HepG2 (cell line): Measurements from ENCODE around the gene AFAP1. TPM values are rescaled to one million over a fixed set of nuclear protein-coding genes. Genes with fewer than 3 reads are reported as not detected.

Source experiments
- ATAC-seq: fragments of 200-7000 bp; cut with Tn5 transposase; 3 replicates; pipeline ENCODE4 v1.9.1; 2020; ENCODE audit warnings: mild to moderate bottlenecking, moderate library complexity
- BruUV-seq: library from RNA; stranded (reverse); fragments of 400-500 nt; replicated peaks from 2 replicates; lab custom pipeline; 2021; lab: Mats Ljungman, UMichigan
- CTCF ChIA-PET: fragments of 300-600 bp; formaldehyde crosslinking; extraction: SDS; loops from one replicate; lab custom pipeline; 2021; ENCODE audit warnings: low total read pairs, inconsistent platforms, low intra/inter-chr PET ratio; lab: Yijun Ruan, JAX
- POLR2A ChIA-PET: fragments of 350-600 bp; sonication (Branson Sonifier 250); formaldehyde crosslinking; loops from one replicate; lab custom pipeline; 2020; ENCODE audit warnings: antibody characterized with exemption, inconsistent platforms; lab: Yijun Ruan, JAX
- DNase-seq: peaks from one replicate; pipeline ENCODE4 v3.0.0-alpha.2; 2015; ENCODE audit warnings: low spot score
- FAIRE-seq: peaks from 3 replicates; lab custom pipeline; 2011; peaks lifted over from hg19 to GRCh38; lab: Jason Lieb, UNC
- H2AFZ ChIP-seq: one replicate; pipeline ENCODE4 v1.6.1; 2011; ENCODE audit warnings: low read length, inconsistent platforms
- H3K27ac ChIP-seq: fragments of 300-600 bp; 3 replicates; pipeline ENCODE4 v1.8.0; 2011; ENCODE audit warnings: mixed run types, mild to moderate bottlenecking, mixed read lengths, low read length, inconsistent platforms; ENCODE audit not compliant: insufficient read depth; ENCODE audit errors: extremely low read length
- H3K27me3 ChIP-seq, 2 experiments: fragments of 200-600 bp in 1 of 2; 2 replicates in 1 of 2; 3 replicates in 1 of 2; pipeline versions ENCODE4 v1.6.0 to v1.8.0; 2011; ENCODE audit warnings: low read length in 2 of 2, mild to moderate bottlenecking in 2 of 2, moderate library complexity in 2 of 2, inconsistent platforms in 1 of 2; ENCODE audit not compliant: insufficient read depth in 2 of 2, control insufficient read depth in 1 of 2
- H3K36me3 ChIP-seq, 2 experiments: fragments of 200-600 bp in 1 of 2; replicated peaks in 1 of 2; 2 replicates in 1 of 2; 3 replicates in 1 of 2; pipeline versions ENCODE4 v1.5.1 to v1.8.0; 2011; ENCODE audit warnings: low read length in 2 of 2, inconsistent platforms in 1 of 2; ENCODE audit not compliant: insufficient read depth in 2 of 2, control insufficient read depth in 1 of 2
- H3K4me1 ChIP-seq: 2 replicates; pipeline ENCODE4 v1.5.1; 2012; ENCODE audit warnings: low read length, inconsistent platforms; ENCODE audit not compliant: insufficient read depth
- H3K4me2 ChIP-seq: 2 replicates; pipeline ENCODE4 v1.6.0; 2011; ENCODE audit warnings: low read depth, low read length, inconsistent platforms
- H3K4me3 ChIP-seq, 3 experiments: fragments of 200-600 bp in 1 of 3; sonication (generic), shearing (Covaris generic) in 1 of 3; replicated peaks in 1 of 3; 2 replicates each; pipeline ENCODE4 v1.5.1; 2011 to 2016; ENCODE audit warnings: low read length in 3 of 3, inconsistent platforms in 2 of 3, low read depth in 2 of 3, mild to moderate bottlenecking in 2 of 3, control low read depth in 1 of 3, mixed read lengths in 1 of 3; ENCODE audit not compliant: insufficient read depth in 1 of 3
- H3K79me2 ChIP-seq: one replicate; pipeline ENCODE4 v1.6.1; 2011; ENCODE audit warnings: low read length, inconsistent platforms; ENCODE audit not compliant: insufficient read depth
- H3K9ac ChIP-seq: 2 replicates; pipeline ENCODE4 v1.6.0; 2011; ENCODE audit warnings: mild to moderate bottlenecking, low read depth, low read length, inconsistent platforms; ENCODE audit not compliant: insufficient read depth
- H3K9me3 ChIP-seq: 2 replicates; pipeline ENCODE4 v1.5.1; 2012; ENCODE audit warnings: mild to moderate bottlenecking, low read length
- H4K20me1 ChIP-seq: 2 replicates; pipeline ENCODE4 v1.6.0; 2011; ENCODE audit warnings: inconsistent platforms, mild to moderate bottlenecking, low read length, moderate library complexity; ENCODE audit not compliant: insufficient read depth
- FOXO1 ChIP-seq: sonication (generic); formaldehyde crosslinking; IDR thresholded peaks from 2 replicates; pipeline ENCODE4 v1.4.0; 2020; ENCODE audit warnings: missing genetic modification reagents
- KLF11 ChIP-seq: IDR thresholded peaks from 2 replicates; pipeline ENCODE4 v1.6.1; 2016; ENCODE audit warnings: missing compliant biosample characterization
- SATB2 ChIP-seq: sonication (generic); formaldehyde crosslinking; IDR thresholded peaks from 2 replicates; pipeline ENCODE4 v1.5.0; 2020; ENCODE audit warnings: missing genetic modification reagents
- ZNF318 ChIP-seq: sonication (generic); formaldehyde crosslinking; IDR thresholded peaks from 2 replicates; pipeline ENCODE4 v1.4.0; 2020; ENCODE audit warnings: mild to moderate bottlenecking, missing genetic modification reagents
- WGBS: methylation state at CpG from one replicate; pipeline ENCODE4 v1.1.6; 2017; ENCODE audit warnings: low lambda C conversion rate; 5-methylcytosine and 5-hydroxymethylcytosine counted together
- in situ Hi-C: cut with HindIII; loops from 2 replicates; pipeline ENCODE4 v1.10.0; 2017; ENCODE audit warnings: low pct_unique_long_range_greater_than_20kb; ENCODE audit not compliant: extremely low pct_ligation_motif_present
- intact Hi-C: fragments of 100-400 bp; cut with micrococcal nuclease; formaldehyde crosslinking; loops from one replicate; pipeline ENCODE4 v1.10.0; 2022; ENCODE audit not compliant: unreplicated experiment
- polyA plus RNA-seq, 8 experiments: library from polyadenylated mRNA; depleted of rRNA in 3 of 8; stranded (reverse) in 7 of 8; unstranded in 1 of 8; fragments of >200 nt; fragmentation: Illumina TruSeq in 4 of 8; extraction: Trizol in 4 of 8; gene quantifications; 2 replicates each; pipeline versions ENCODE4 v1.2.1 to v1.2.3, GENCODE V29; 2011 to 2016; ENCODE audit warnings: low read depth in 4 of 8, missing spikeins in 1 of 8, mixed read lengths in 1 of 8; ENCODE audit not compliant: insufficient read depth in 1 of 8
- total RNA-seq, 5 experiments: library from RNA; depleted of rRNA; stranded (reverse); fragments of >200 nt; fragmentation: Illumina TruSeq; extraction: Trizol; gene quantifications; 2 replicates each; pipeline ENCODE4 v1.2.3, GENCODE V29; 2016; ENCODE audit warnings: low read depth in 1 of 5

Gene AFAP1
- total and polyA plus RNA-seq, 2 of the 13 experiments (the other 11 are each of a cell fraction or from before 2014, with no cell fraction given): 2.5 TPM

- Histone ChIP-seq H4K20me1 (no peaks in the 10 kb centered on the region), H3K79me2 (no peaks in the 10 kb centered on the region), H3K4me2 (no peak overlapping the region), H3K27ac (no peak overlapping the region), H3K9ac (no peak overlapping the region), H3K9me3 (no peaks in the 10 kb centered on the region), H3K27me3 (peaks cover 0 to 29% of the 10 kb centered on the region in 2 experiments; a peak in 4 of 5 replicates), H3K36me3 (no peaks in the 10 kb centered on the region), H2AFZ (no peak overlapping the region), H3K4me1 (peaks cover 71% of the 10 kb centered on the region), H3K4me3 (no peak overlapping the region)
- 32% methylated on average over 6 of the region's 11 CpGs for WGBS
- no TSS peak for BruUV-seq
- intact Hi-C loops (no loop called here), in situ Hi-C loops (no loop called here)
- DNase-seq: no peak
- no peak for FAIRE-seq
- ChIA-PET CTCF (no interaction called here), POLR2A (no interaction called here)
- ATAC-seq: no peak
- TF ChIP-seq ZNF318 (CRISPR knock-in tag) (no peak), KLF11 (CRISPR knock-in tag) (no peak), FOXO1 (CRISPR knock-in tag) (no peak), SATB2 (CRISPR knock-in tag) (no peak)
Observed at GRCh38 chr4:7960017-7960789, 20.5 kb upstream of the AFAP1 start.
